Measurements from ENCODE around the gene HLCS. TPM values are rescaled to one million over a fixed set of nuclear protein-coding genes. Genes with fewer than 3 reads are reported as not detected.

The HLCS gene
- total and polyA plus RNA-seq, 10 of the 15 experiments (the other 5 are each of a cell fraction or from before 2014, with no cell fraction given): 1.5 to 12.7 (median 9.6) TPM

DNA sequence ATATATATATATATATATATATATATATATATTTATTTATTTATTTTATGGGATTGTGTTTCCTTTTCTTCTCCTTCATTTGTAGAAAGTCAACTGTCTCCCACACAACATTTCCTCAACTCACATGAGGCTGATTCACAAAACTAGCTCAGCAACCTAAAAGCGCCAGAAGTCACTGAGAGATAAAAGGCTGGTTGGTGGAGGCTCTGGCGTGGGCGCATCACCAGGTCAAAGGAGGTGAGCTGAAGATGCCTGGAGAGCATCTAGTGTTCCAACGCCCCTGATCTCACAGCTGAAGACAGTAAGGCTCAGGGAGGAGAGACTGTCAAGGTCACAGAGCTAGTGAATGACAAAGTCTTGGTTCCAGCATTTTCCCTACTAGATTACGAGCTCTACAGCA is 78.0 kb downstream of the HLCS start:
- no peak overlapping the region for H3K4me2 ChIP-seq (ENCODE audit: control insufficient read depth, insufficient read depth)
- no peak overlapping the region for H3K4me3 ChIP-seq
- H4K20me1 ChIP-seq (ENCODE audit: control insufficient read depth, insufficient read depth): no peaks in the 10 kb centered on the region
- intact Hi-C loops (cut with micrococcal nuclease; ENCODE audit: unreplicated experiment): no loop called here
- H3K27me3 ChIP-seq (replicated peaks in 1 of 2; ENCODE audit: control insufficient read depth in 2 of 2, insufficient read depth in 2 of 2, low read length in 1 of 2): no peaks in the 10 kb centered on the region
- WGBS (ENCODE audit: insufficient coverage, insufficient replicate concordance, low lambda C conversion rate, missing lambda C conversion rate): 67% methylated on average over 5 of the region's 5 CpGs
- no peak overlapping the region for H3K27ac ChIP-seq (ENCODE audit: control insufficient read depth, insufficient read depth)
- H3K9me3 ChIP-seq (replicated peaks; ENCODE audit: control insufficient read depth, insufficient read depth, low read length): no peaks in the 10 kb centered on the region; the same call in 2 of the 3 replicates
- no TSS peak for BruUV-seq (replicated peaks)
- no peak overlapping the region for H3K9ac ChIP-seq (ENCODE audit: control insufficient read depth, insufficient read depth, low read length)
- POLR2A ChIA-PET: no interaction called here
- RAD21 ChIA-PET (ENCODE audit: unreplicated experiment): no interaction called here
- H3K4me1 ChIP-seq (ENCODE audit: control insufficient read depth, insufficient read depth, low read length): no peaks in the 10 kb centered on the region
- DNase-seq (ENCODE audit: low read depth, low spot score) (no peak), ATAC-seq (no peak), FAIRE-seq (no peak)
- no peak overlapping the region for H2AFZ ChIP-seq (ENCODE audit: control insufficient read depth, low read depth, low read length)
- no peaks in the 10 kb centered on the region for H3K36me3 ChIP-seq (ENCODE audit: control insufficient read depth in 2 of 2, insufficient read depth in 2 of 2, low read length in 1 of 2)
- CTCF ChIA-PET: interaction anchor here (1.3 kb wide), 1 partner anchor 34 kb away, joined by 3 read pairs; no protein-coding TSS in a partner anchor
- in situ Hi-C loops (cut with MboI): no loop called here
- no peaks in the 10 kb centered on the region for H3K79me2 ChIP-seq (ENCODE audit: control insufficient read depth, insufficient read depth, low read length)
- SMC1A ChIA-PET (ENCODE audit: uncharacterized antibody, unreplicated experiment): interaction anchor here (1.3 kb wide), 1 partner anchor 9 kb away, joined by 3 read pairs; no protein-coding TSS in a partner anchor
- TF ChIP-seq STAT1 (conservative IDR thresholded peaks at IDR 0.05): no peak
- TF ChIP-seq NFYB (IDR thresholded peaks at IDR 0.05; ENCODE audit: insufficient read depth, low read depth, low read length): no peak
- TF ChIP-seq MXI1 (IDR thresholded peaks at IDR 0.05; ENCODE audit: low read depth, low read length): no peak
- TF ChIP-seq ZNF207 (IDR thresholded peaks at IDR 0.05; ENCODE audit: borderline replicate concordance): no peak
- TF ChIP-seq GATAD2B (conservative IDR thresholded peaks at IDR 0.05; ENCODE audit: low read depth): no peak
- TF ChIP-seq CREM (IDR thresholded peaks at IDR 0.05; ENCODE audit: low read depth): no peak
- TF ChIP-seq TAF1 (IDR thresholded peaks at IDR 0.05; ENCODE audit: borderline replicate concordance, low read depth, low read length): no peak
- TF ChIP-seq CHD2 (IDR thresholded peaks at IDR 0.05; ENCODE audit: borderline replicate concordance, low read depth, low read length): no peak

DNA sequence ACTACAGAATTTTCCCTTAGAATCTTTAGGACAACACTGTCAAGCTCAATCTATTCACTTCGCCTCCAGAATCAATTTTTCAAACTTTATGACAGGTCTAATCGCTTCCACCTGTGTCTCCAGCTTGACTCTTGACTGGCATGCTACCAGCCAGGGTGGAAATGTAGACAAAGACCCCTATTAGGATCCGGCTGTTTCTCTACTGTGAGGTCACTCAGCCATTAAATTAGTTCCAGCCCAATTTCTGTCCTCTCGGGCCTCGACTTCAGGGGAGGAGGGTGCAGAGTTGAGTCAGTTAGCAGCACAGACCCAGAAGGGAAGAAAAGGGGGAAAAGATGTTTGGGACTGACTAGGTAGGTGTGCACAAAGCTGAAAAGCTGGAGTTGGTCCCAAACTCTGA is 78.5 kb downstream of the HLCS start:
- H3K4me3 ChIP-seq: no peak overlapping the region
- H3K9me3 ChIP-seq (replicated peaks; ENCODE audit: control insufficient read depth, insufficient read depth, low read length): no peaks in the 10 kb centered on the region; the same call in 2 of the 3 replicates
- no peaks in the 10 kb centered on the region for H3K36me3 ChIP-seq (ENCODE audit: control insufficient read depth in 2 of 2, insufficient read depth in 2 of 2, low read length in 1 of 2)
- no peak overlapping the region for H2AFZ ChIP-seq (ENCODE audit: control insufficient read depth, low read depth, low read length)
- intact Hi-C loops (cut with micrococcal nuclease; ENCODE audit: unreplicated experiment): no loop called here
- H3K4me1 ChIP-seq (ENCODE audit: control insufficient read depth, insufficient read depth, low read length): no peaks in the 10 kb centered on the region
- ChIA-PET SMC1A (ENCODE audit: uncharacterized antibody, unreplicated experiment) (interaction anchor here (1.3 kb wide), 1 partner anchor 10 kb away, joined by 3 read pairs; no protein-coding TSS in a partner anchor), RAD21 (ENCODE audit: unreplicated experiment) (no interaction called here), POLR2A (no interaction called here), CTCF (interaction anchor here (1.3 kb wide), 1 partner anchor 34 kb away, joined by 3 read pairs; no protein-coding TSS in a partner anchor)
- H4K20me1 ChIP-seq (ENCODE audit: control insufficient read depth, insufficient read depth): no peaks in the 10 kb centered on the region
- no peak overlapping the region for H3K27ac ChIP-seq (ENCODE audit: control insufficient read depth, insufficient read depth)
- FAIRE-seq: no peak
- ATAC-seq: no peak
- no TSS peak for BruUV-seq (replicated peaks)
- H3K4me2 ChIP-seq (ENCODE audit: control insufficient read depth, insufficient read depth): no peak overlapping the region
- no peak for DNase-seq (ENCODE audit: low read depth, low spot score)
- WGBS (ENCODE audit: insufficient coverage, insufficient replicate concordance, low lambda C conversion rate, missing lambda C conversion rate): 89% methylated on average over 5 of the region's 5 CpGs
- no peaks in the 10 kb centered on the region for H3K79me2 ChIP-seq (ENCODE audit: control insufficient read depth, insufficient read depth, low read length)
- no peaks in the 10 kb centered on the region for H3K27me3 ChIP-seq (replicated peaks in 1 of 2; ENCODE audit: control insufficient read depth in 2 of 2, insufficient read depth in 2 of 2, low read length in 1 of 2)
- H3K9ac ChIP-seq (ENCODE audit: control insufficient read depth, insufficient read depth, low read length): no peak overlapping the region
- in situ Hi-C loops (cut with MboI): no loop called here
- TF ChIP-seq NRF1 (conservative IDR thresholded peaks at IDR 0.05; ENCODE audit: low read depth, low read length) (no peak), MTA2 (IDR thresholded peaks at IDR 0.05; ENCODE audit: low read depth) (no peak), TARDBP (IDR thresholded peaks at IDR 0.05; ENCODE audit: borderline replicate concordance) (no peak), ZNF622 (IDR thresholded peaks at IDR 0.05) (no peak), ZNF217 (IDR thresholded peaks at IDR 0.05) (no peak), ZNF274 (IDR thresholded peaks at IDR 0.05; ENCODE audit: insufficient read depth, insufficient read length) (no peak), YY1 (IDR thresholded peaks at IDR 0.05; ENCODE audit: low read depth, low read length) (no peak), YBX1 (IDR thresholded peaks at IDR 0.05) (no peak), JUNB (IDR thresholded peaks at IDR 0.05) (no peak), CREB1 (IDR thresholded peaks at IDR 0.05; ENCODE audit: low read depth) (no peak), HCFC1 (IDR thresholded peaks at IDR 0.05; ENCODE audit: low read length) (no peak), KLF5 (IDR thresholded peaks at IDR 0.05; ENCODE audit: partially characterized antibody) (no peak), TBL1XR1 (IDR thresholded peaks at IDR 0.05; ENCODE audit: low read depth, low read length) (no peak)
- TF ChIP-seq, protein P1, sequence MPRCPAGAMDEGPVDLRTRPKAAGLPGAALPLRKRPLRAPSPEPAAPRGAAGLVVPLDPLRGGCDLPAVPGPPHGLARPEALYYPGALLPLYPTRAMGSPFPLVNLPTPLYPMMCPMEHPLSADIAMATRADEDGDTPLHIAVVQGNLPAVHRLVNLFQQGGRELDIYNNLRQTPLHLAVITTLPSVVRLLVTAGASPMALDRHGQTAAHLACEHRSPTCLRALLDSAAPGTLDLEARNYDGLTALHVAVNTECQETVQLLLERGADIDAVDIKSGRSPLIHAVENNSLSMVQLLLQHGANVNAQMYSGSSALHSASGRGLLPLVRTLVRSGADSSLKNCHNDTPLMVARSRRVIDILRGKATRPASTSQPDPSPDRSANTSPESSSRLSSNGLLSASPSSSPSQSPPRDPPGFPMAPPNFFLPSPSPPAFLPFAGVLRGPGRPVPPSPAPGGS (IDR thresholded peaks at IDR 0.05; ENCODE audit: borderline replicate concordance, insufficient read depth, low read depth, low read length, poor library complexity, severe bottlenecking): no peak

Data from GM12878 (cell line).